IPS-18c (cell line): ENCODE results near the gene DAPK3.
"Not testable (repeated sequence)": the region's sequence is repeated elsewhere in the genome, so short reads cannot be mapped to it uniquely, and the experiment has no call there.

ENCODE experiments used
- H3K4me3 ChIP-seq: 2 replicates; pipeline ENCODE4 v1.7.0; 2013; ENCODE audit warnings: low read depth, mild to moderate bottlenecking, low read length, moderate library complexity; ENCODE audit not compliant: insufficient read depth
- H3K9me3 ChIP-seq: one replicate; pipeline ENCODE4 v1.6.1; 2013; ENCODE audit warnings: mild to moderate bottlenecking, low read length, moderate library complexity; ENCODE audit not compliant: control insufficient read depth, insufficient read depth

Gene DAPK3

DNA sequence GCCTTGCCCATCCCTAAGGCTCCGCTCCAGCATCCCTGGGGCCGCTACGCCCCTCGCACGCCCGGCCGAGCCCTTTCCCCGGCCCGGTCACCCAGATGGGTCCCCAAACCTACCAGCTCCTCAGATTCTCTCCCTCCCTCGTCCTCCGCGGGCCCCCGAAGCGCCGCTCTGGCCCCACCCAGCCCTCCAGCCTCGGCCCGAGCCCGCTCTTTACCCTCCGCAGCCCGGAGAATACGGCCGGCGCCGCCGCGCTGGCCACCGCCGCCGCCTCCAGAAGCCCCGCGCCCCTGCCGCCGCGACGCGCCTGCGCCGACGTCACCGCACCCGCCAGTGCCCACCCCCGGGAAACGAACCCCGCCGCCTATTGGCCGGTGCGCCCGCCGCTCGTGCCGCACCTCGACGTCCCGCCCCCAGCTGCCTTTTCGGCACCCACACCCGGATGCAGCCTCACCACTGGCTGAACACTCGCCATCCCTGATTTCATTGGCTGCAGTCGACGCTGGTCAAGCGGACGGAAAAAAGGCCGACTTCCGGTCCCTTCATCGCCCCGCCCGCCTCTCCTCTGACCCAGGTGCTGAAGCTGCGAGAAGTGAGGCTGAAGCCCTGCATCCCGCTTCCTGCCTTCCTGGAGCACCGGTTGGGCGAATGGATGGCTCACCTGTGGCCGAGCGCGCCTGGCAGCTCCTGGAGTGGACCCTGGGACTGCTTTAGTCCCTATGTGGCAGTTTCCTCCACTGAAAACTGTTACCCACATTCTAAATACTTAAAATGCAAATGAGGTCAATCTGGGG lies at the start of gene DAPK3:
DAPK3 (minus strand) TSS at position 292 of the 791 bp plus-strand sequence. CDS start 1,364 bp downstream, outside the sequence.
- peak within 1 kb of the TSS; percentile 89 for H3K4me3 ChIP-seq
- no peaks in the 10 kb centered on the region for H3K9me3 ChIP-seq

DNA sequence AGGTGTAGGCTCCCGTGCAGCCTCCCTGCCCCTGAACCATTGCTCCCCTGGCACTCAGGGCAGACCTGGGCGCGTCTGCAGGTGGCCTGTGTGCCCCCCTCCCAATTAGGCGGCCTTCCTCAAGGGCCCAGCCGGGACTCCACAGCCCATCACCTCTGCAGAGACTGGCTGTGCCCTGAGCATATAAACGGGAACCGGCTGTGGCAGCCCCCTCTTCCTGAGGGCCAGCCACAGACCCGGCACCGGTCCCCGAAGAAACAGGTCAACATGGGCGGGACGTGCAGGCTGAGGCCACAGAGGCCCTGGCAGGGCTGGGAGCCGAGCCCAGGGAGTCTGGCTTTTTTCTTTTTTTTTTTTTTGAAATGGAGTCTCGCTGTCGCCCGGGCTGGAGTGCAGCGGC lies 48.7 kb upstream of the DAPK3 start:
- Histone ChIP-seq H3K4me3 (no peak overlapping the region), H3K9me3 (no peaks in the 10 kb centered on the region)

DNA sequence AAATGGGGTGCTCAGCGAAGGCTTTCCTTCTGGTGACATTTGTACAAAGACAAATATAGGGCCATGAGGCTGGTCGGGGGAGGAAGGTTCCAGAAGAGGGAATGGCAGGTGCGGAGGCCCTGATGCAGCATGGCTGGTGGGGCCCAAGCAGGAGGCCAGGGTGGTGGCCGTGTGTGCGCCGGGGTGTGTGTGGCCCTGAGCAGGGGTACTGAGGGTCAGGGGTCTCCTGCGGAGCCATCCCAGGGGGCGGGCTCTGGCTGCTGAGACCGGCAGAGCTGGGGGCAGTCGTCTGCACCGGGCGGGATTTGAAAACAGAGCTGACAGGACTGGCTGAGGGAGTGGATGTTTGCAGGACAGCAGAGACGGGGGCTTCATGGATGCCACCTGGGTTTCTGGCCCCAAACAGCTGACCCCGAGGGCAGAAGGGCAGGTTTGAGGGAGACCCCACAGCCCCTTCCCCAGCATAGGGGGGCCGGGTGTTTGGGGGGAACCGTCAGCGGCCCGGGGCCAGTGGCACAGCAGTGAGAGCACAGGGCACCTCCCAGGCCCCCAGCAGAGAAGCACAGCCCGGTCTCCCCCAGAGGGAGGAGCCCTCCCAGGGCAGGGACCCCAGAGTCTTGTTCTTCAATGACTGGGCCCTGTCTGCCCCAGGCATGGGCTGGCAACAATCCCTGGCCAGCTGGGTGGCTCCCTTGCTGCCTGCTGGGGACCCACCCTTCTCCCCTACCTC lies 48.0 kb upstream of the DAPK3 start:
- H3K4me3 ChIP-seq: no peak overlapping the region
- no peaks in the 10 kb centered on the region for H3K9me3 ChIP-seq

DNA sequence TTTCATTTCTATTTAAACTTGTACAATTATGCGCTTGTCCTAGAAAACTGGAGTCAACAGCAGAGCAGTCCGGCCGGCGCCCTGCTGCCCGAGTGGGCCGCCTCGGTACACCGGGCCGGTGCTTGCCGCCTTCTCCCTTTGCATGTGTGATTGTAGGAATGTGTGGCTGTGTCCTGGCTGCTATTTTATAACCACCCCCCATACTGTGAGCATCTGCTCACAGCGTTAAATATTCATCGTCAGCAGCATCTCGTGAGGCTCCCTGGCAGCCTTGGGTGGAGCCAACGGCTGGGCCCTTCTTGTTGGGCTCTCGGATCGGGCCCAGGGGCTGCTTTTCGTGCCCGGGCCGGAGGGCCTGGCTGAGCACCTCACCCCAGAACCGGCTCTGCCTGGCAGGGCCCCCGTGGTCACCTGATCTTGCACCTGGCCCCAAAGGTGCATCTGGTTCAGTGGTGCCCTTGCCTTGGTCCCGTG lies 47.3 kb upstream of the DAPK3 start:
- Histone ChIP-seq H3K4me3 (no peak overlapping the region), H3K9me3 (no peaks in the 10 kb centered on the region)

DNA sequence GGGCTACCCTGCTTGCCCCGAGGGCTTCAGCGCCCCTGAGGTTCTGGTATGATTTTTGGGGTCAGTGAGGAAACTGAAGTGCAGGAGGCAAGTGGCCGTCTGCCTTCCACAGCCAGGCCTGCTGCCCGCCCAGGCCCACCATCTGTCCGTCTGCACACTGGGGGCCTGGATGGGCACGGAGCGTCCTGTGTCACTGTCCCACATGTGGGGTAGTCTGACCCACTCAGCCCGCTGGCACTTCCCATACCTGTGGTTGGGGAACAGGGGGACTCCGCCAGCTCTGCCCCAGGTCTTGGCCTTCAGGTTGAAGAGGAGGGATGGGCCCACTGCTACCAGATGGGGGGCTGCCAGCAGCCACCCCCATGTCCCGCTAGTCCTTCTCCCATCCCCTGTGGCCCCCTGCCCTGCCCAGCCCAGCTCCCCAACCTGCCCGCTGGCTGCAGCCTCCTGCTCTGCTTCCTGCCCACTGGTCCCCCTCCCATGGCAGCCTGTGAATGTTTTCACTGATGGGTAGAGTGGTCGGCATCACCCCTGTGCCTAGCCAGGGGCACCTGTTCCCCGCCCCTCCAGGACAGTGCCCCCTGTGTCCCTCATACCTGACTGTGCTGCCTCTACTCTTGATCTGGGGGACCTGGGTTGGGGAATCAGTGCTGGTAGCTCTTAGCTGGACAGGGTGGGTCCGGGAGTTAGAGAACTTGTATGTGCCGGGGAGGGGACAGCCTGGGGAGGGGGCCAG lies 46.2 kb upstream of the DAPK3 start:
- Histone ChIP-seq H3K4me3 (no peak overlapping the region), H3K9me3 (no peaks in the 10 kb centered on the region)

DNA sequence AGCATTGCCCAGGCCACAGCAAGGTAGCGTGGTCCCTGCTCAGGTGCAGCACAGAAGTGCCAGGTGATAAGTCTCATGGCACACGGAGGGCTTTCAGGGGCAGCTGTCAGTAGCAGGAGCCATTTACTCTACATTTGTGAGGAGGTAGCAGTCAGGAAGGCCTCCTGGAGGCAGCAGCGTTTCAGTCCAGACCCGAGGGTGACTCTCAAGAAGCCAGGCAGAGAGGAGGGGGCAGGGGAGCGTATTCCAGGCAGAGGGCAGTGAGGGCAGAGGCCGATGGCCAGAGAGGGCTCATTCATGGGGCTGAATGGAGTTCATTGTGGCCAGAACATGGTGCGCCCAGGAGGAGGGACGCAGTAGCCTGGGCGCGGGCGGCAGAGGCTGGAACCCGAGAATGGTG lies 45.6 kb upstream of the DAPK3 start:
- Histone ChIP-seq H3K9me3 (no peaks in the 10 kb centered on the region), H3K4me3 (no peak overlapping the region)

DNA sequence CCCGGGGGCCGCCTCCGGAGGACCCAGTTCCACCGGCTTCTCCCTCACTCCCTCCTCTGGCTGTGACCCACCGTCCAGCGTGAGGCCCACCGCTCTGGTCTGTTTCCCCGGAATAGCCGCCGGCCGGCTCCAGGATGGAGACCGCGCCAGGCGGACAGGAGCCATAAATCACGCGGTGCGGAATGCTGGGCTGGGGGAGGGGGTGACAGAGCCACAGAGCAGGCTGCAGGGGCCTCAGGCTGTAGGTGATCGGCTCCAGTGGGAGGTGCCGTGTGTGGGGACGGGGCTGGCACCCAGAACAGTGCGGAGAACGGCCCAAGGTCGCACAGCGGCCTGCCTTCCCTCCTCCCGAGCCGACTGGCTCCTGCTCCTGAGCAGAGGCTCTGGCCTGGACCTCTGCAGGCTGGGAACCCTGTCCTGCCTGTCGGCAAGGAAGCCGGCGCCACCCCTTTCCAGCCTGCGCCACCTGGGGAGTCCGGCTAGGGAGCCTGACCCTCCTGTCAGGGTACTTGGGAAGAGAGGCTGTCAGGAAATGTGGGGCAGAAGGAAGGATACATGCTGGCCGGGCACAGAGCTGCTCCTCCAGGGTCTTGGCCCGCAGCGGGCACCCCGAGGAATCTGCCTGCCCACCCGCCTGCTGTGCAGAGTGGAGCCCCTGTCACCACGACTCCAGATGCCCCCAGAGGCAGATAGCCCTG lies 45.0 kb upstream of the DAPK3 start:
- H3K9me3 ChIP-seq: no peaks in the 10 kb centered on the region
- no peak overlapping the region for H3K4me3 ChIP-seq

DNA sequence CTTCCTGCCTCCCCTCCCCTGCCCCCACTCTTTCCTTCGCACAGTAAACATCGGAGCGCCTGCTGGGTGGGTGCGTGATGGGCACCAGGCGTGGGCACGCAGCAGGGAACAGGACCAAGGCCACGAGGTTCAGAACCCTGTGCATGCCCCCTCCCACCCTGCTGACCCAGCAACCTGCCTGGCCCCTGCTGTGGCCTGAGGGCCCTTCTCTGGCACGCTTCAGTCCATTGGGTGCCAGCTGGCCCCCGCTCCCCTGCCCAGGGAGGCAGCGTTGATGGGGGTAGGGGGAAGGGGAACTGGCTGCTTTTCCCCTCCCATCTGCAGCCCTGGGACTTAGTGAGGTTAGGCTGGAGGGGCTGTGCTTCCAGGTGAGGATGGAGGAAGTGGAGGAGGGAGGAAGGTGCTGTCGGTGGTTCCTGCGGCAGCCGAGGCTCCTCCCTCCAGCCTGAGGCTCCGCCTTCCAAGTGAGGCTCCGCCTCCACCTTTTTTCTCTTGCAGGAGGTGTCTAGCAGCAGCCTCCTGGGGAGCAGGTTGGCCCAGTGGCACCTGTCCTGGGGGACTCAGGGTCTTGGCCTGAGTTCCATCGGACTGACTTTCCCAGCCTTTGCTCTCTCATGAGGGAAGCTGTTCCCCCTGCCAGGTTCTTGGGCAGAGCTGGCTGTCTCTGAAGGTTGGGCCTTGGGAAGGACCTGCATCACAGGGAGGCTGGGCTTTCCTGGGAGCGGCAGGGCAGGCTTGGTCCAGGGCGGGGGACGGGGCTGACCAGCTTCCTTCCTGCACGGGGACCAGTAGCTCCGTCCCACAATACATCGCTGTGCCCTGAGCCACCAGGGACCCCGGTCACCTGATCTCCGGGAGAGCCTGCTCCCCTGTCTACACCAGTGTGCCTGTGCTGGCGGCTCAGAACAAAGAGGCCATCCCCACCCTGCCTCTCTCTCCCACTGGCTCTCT lies 43.9 kb upstream of the DAPK3 start:
- H3K4me3 ChIP-seq: no peak overlapping the region
- H3K9me3 ChIP-seq: no peaks in the 10 kb centered on the region

DNA sequence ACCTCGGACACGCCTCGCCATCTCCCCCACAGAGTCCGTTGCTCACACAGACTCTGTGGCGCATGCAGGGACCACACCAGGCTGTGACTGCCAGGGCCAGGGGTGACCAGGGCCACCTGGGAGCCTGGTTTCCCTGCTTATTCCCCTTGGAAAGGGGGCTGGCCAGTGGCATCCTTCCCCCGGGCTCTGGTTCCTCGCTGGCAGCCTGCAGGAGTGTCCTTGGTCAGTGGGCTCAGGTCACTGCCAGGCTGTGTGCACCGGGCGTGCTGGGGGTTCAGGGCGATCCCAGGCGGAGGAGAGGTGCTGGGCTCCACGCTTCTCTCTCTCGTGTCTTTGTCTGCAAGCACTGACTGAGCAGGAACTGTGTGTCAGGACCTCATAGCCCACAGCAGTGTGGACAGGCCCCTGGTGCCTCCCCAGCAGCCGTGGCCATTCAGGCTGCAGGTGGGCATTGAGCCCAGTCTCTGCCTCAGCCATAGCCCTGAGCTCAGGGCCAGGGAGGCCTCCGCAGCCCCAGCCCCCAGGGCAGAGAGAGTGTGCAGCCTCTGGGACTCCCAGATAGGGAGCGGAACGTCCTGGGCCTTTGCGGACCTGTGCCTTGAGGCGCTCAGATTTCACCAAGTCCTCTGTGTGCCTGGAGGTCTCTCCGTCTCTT lies 43.1 kb upstream of the DAPK3 start:
- Histone ChIP-seq H3K4me3 (no peak overlapping the region), H3K9me3 (no peaks in the 10 kb centered on the region)

DNA sequence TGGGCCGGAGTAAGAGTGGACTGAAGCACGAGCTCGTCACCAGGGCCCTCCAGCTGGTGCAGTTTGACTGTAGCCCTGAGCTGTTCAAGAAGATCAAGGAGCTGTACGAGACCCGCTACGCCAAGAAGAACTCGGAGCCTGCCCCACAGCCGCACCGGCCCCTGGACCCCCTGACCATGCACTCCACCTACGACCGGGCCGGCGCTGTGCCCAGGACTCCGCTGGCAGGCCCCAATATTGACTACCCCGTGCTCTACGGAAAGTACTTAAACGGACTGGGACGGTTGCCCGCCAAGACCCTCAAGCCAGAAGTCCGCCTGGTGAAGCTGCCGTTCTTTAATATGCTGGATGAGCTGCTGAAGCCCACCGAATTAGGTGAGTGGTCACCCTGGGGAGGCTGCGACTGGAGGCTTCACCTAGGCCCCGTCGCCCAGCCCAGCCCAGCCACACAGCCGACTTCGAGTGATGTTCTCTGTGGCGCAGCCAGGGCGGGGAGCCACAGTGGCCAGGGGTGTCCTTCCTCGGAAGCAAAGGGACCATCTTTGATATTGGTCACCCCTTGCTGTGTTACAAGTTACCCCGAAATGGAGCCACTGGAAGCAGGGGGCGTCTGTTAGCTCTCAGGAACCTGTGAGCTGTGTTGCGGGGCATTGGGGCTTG lies 42.2 kb upstream of the DAPK3 start:
- H3K4me3 ChIP-seq: no peak overlapping the region
- H3K9me3 ChIP-seq: no peaks in the 10 kb centered on the region

DNA sequence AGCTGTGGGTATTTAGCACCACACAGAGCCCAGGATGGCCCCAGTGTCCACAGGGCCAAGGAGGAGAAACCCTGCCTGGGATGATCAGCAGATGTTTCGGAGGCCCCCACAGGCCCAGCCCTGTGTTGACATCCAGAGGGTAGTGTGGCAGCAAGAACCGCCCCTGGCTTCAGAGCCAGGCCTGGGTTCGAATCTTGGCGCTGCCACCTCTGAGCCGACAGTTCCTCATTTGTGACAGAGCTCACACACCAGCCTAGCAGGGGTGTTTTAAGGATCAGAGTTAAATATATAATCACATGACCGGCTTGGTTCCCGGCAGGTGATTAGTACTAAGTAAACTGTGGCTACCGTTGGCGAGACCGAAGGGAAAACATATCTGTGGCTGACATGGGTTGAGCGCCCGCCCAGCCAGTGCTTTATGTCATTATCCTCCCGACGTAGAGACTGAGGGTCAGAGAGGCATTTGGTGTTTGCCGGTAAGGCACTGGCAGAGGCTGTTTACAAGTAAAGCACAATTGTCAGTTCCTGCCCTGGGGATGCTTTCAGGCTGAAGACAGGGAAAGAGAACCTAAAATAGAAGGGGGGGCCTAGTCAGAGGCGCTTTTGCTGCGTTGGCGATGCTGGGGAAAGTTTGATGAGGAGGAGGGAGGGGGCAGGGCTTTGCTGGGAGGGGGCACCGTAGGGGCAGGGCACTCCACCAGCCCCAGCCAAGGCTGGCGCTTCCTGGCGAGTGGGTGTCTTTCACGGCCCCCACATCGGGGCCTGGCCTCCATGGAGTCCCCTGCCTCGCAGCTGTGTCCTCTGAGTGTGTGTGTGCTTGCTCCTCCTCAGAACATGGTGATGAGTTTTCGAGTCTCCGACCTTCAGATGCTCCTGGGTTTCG lies 41.4 kb upstream of the DAPK3 start:
- Histone ChIP-seq H3K9me3 (no peaks in the 10 kb centered on the region), H3K4me3 (no peak overlapping the region)

DNA sequence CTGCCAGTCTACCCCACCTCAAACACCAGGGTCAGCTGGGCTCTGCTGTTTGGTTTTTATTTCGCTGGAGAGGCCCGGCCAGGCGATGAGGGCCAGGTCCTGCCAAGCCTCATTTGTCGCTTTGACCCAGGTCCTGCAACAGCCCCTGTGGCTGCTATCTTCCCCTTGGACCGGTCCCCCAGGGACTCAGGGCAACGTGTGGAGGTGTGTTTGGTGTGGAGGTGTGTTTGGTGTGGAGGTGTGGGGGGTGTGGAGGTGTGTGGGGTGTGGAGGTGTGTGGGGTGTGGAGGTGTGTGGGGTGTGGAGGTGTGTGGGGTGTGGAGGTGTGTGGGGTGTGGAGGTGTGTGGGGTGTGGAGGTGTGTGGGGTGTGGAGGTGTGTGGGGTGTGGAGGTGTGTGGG lies 40.5 kb upstream of the DAPK3 start:
- H3K4me3 ChIP-seq: not testable (repeated sequence)

DNA sequence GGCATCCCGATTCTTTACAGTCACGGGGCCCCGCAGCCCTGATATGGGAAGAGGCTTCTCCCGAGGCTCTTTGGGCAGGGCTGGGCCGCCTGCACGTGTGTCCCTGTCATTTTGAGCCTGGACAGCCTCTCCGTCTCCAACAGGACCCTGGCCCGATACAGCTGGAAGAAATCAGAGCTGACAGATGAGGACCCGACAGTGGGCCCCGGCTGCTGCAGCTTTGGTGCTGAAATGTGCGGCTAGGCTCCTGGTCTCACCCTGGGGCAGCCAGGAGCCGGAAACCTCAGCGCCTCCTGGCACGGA lies 39.9 kb upstream of the DAPK3 start:
- no peak overlapping the region for H3K4me3 ChIP-seq
- no peaks in the 10 kb centered on the region for H3K9me3 ChIP-seq

More for the DNA sequence above, 40.5 kb upstream of the DAPK3 start:
- not testable (repeated sequence) for H3K9me3 ChIP-seq

DNA sequence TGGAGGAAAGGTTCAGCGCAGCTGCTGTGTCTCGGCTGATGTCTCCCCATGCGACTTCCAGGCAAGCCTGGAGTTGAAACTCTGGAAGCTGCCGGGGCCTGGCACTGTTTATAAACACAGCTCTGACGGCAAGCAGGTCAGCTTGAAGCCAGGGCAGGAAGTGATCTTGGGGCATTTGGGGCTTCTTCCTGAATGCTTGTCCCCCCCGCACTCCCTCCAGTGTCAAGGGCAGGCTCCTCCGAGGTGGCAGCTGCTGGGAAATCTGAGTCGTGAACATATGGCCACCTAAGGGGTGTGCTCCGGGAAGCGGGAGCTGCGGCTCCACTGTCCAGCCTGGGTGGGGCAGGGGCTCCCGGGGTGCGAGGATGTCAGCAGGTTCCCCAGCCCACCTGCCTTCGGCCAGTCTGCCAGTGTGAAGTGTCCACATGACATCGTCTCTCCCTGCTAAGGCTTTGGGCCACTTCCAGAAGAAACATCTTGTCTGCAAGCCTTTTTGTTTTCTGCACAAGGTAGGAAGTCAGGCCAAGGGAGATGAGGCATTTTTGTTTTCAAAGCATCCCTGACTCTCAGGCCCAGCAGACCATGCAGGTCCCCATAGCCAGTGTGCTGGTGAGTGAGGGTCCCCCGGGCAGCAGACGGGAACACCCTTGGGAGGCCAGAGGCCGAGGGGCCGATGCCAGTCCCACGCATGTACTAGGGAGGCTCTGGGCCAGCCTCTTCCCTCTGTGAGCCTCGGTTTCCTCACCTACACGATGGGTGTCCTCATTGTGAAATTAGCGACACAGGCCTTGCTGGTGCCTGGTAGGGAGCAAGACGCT lies 39.3 kb upstream of the DAPK3 start:
- H3K4me3 ChIP-seq: no peak overlapping the region
- H3K9me3 ChIP-seq: no peaks in the 10 kb centered on the region
